22Rv1 (cell line): ENCODE measurements around the gene PLCB4.

Experiments used
- CTCF ChIP-seq: fragments of 450-650 bp; IDR thresholded peaks from 2 replicates; pipeline ENCODE4 v1.5.1; 2017; ENCODE audit warnings: mild to moderate bottlenecking
- ZFX ChIP-seq: fragments of 450-650 bp; IDR thresholded peaks from 2 replicates; pipeline ENCODE4 v1.6.1; 2017; ENCODE audit warnings: antibody characterized with exemption, borderline replicate concordance

- no peak for TF ChIP-seq CTCF
- TF ChIP-seq ZFX, result no peak
These were observed 319.4 kb downstream of the PLCB4 start for GRCh38 chr20:9388160-9388812.
